ENCODE data around the gene DNAJB11. TPM values are rescaled to one million over a fixed set of nuclear protein-coding genes. Genes with fewer than 3 reads are reported as not detected.

DNAJB11 gene
- total RNA-seq, 1 experiment from 2014 or later = 103 TPM

DNA sequence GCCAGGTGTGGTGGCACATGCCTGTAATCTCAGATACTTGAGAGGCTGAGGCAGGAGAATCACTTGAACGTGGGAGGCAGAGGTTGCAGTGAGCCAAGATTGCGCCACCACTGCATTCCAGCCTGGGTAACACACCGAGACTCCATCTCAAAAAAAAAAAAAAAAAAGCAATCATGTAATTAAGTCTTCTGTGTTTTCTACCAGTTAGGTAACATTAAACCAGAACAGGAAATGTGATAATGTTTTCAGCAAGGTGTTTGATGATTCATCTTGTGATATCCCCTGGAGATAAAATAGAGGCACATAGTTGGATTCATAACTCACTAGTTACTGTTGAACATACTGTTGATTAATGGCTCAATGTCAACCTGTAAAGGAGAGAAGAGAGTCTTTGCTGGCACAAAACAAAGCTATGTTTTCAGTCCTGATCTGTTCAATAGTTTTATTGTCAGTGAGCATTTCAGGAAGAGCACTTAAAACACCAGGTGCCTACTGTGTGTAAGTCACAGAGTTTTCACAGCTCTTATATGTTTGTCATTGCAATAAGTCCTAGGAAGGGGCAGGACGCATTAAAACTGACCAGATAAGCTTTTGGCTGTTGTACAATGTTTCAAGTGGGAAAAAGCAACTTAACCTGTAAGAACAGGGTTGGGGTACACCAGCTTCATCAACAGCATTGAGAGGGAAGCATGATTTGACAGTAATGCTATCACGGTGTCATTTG, 19.5 kb downstream of the DNAJB11 start:
- no peak overlapping the region for H3K27ac ChIP-seq (ENCODE audit: low read depth, low read length, poor library complexity, severe bottlenecking)
- H3K36me3 ChIP-seq (ENCODE audit: insufficient read depth, low read length, poor library complexity, severe bottlenecking) = peaks cover 8% of the 10 kb centered on the region
- intact Hi-C loops (cut with micrococcal nuclease; ENCODE audit: unreplicated experiment) = loop anchor here (2.0 kb wide), 2 partner anchors 25 to 231 kb away; no protein-coding TSS in a partner anchor
- no peak for DNase-seq (ENCODE audit: low spot score)
- ChIA-PET POLR2A (ENCODE audit: low non-redundant PET) (no interaction called here), CTCF (interaction anchor here (0.6 to 1.5 kb wide), 5 partner anchors 12 to 918 kb away, joined by 5 to 11 read pairs (median 6); no protein-coding TSS in a partner anchor)
- BruUV-seq (replicated peaks) = no TSS peak
- H3K4me1 ChIP-seq (ENCODE audit: insufficient read depth, low read length, poor library complexity, severe bottlenecking) = no peaks in the 10 kb centered on the region
- H3K4me3 ChIP-seq (ENCODE audit: low read depth, low read length, poor library complexity, severe bottlenecking) = no peak overlapping the region
- no peaks in the 10 kb centered on the region for H3K9me3 ChIP-seq (ENCODE audit: low read depth, low read length, poor library complexity, severe bottlenecking)
- TF ChIP-seq, protein P1, sequence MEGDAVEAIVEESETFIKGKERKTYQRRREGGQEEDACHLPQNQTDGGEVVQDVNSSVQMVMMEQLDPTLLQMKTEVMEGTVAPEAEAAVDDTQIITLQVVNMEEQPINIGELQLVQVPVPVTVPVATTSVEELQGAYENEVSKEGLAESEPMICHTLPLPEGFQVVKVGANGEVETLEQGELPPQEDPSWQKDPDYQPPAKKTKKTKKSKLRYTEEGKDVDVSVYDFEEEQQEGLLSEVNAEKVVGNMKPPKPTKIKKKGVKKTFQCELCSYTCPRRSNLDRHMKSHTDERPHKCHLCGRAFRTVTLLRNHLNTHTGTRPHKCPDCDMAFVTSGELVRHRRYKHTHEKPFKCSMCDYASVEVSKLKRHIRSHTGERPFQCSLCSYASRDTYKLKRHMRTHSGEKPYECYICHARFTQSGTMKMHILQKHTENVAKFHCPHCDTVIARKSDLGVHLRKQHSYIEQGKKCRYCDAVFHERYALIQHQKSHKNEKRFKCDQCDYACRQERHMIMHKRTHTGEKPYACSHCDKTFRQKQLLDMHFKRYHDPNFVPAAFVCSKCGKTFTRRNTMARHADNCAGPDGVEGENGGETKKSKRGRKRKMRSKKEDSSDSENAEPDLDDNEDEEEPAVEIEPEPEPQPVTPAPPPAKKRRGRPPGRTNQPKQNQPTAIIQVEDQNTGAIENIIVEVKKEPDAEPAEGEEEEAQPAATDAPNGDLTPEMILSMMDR (conservative IDR thresholded peaks at IDR 0.05; ENCODE audit: low read depth, low read length) = no peak
- no peaks in the 10 kb centered on the region for H3K27me3 ChIP-seq (replicated peaks; ENCODE audit: insufficient read depth, low read depth, low read length, poor library complexity)

DNA sequence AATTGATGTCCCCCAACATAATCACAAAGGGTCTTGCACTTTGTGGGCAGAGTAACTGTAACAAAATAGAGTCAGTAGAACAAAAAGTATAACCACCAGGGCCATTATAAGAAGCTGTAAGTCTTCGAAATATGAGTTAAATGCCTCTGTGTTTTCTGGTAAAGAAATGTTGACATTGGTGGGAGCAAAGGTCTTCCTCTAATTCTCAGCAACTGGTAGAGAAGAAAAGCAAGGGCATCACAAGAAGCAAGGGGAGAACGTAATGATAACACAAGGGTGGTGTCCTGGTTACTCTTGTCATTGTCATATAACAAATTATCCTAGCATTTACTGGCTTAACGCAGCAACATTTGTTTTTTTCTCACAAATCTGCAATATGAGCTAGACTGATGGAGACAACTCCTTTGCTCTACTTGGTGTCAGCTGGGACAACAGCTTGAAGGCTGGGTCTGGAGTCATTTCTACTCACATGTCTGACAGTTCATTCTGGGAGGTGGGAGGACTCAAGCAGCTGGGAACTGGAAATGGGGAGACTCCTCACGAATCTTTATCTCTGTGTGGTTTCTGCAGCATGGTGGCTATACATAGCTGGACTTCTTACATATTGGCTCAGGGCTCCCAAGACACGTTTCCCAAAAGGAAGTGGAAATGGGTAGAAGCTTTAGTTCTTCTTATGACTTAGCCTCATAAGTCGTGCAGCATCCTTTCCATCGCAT, 20.2 kb downstream of the DNAJB11 start:
- Histone ChIP-seq H3K4me3 (ENCODE audit: low read depth, low read length, poor library complexity, severe bottlenecking) (no peak overlapping the region), H3K36me3 (ENCODE audit: insufficient read depth, low read length, poor library complexity, severe bottlenecking) (peaks cover 4% of the 10 kb centered on the region), H3K9me3 (ENCODE audit: low read depth, low read length, poor library complexity, severe bottlenecking) (no peaks in the 10 kb centered on the region), H3K27me3 (replicated peaks; ENCODE audit: insufficient read depth, low read depth, low read length, poor library complexity) (no peaks in the 10 kb centered on the region), H3K4me1 (ENCODE audit: insufficient read depth, low read length, poor library complexity, severe bottlenecking) (no peaks in the 10 kb centered on the region), H3K27ac (ENCODE audit: low read depth, low read length, poor library complexity, severe bottlenecking) (no peak overlapping the region)
- TF ChIP-seq EZH2 (IDR thresholded peaks at IDR 0.05; ENCODE audit: borderline replicate concordance, low read depth, low read length, poor library complexity, severe bottlenecking) = no peak
- TF ChIP-seq, protein P1 (conservative IDR thresholded peaks at IDR 0.05; ENCODE audit: low read depth, low read length) = no peak
- no TSS peak for BruUV-seq (replicated peaks)
- ChIA-PET CTCF (interaction anchor here (1.4 kb wide), 1 partner anchor 26 kb away, joined by 5 read pairs; no protein-coding TSS in a partner anchor), POLR2A (ENCODE audit: low non-redundant PET) (no interaction called here)
- intact Hi-C loops (cut with micrococcal nuclease; ENCODE audit: unreplicated experiment) = no loop called here
- DNase-seq (ENCODE audit: low spot score) = no peak

DNA sequence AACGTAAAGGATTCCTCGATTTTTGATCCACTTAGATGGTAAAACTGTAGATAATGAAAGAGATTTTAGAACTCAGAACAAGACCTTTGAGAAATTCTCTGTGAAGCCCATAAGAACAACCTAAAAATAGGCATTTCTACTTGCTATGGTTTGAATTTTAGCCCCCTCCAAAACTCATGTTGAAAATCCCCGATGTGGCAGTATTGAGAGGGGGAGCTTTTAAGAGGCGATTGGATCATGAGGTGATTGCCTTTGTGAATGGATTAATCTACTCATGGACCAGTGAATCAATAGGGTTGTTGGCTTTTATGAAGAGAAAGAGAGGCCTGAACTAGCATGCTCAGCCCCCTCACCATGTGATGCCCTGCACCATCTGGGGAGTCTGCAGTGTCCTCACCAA, 22.2 kb downstream of the DNAJB11 start:
- intact Hi-C loops (cut with micrococcal nuclease; ENCODE audit: unreplicated experiment) = no loop called here
- no peak for DNase-seq (ENCODE audit: low spot score)
- no peak overlapping the region for H3K27ac ChIP-seq (ENCODE audit: low read depth, low read length, poor library complexity, severe bottlenecking)
- H3K36me3 ChIP-seq (ENCODE audit: insufficient read depth, low read length, poor library complexity, severe bottlenecking) = no peaks in the 10 kb centered on the region
- BruUV-seq (replicated peaks) = no TSS peak
- H3K4me3 ChIP-seq (ENCODE audit: low read depth, low read length, poor library complexity, severe bottlenecking) = no peak overlapping the region
- H3K27me3 ChIP-seq (replicated peaks; ENCODE audit: insufficient read depth, low read depth, low read length, poor library complexity) = no peaks in the 10 kb centered on the region
- H3K4me1 ChIP-seq (ENCODE audit: insufficient read depth, low read length, poor library complexity, severe bottlenecking) = no peaks in the 10 kb centered on the region
- POLR2A ChIA-PET (ENCODE audit: low non-redundant PET) = no interaction called here
- no peak for TF ChIP-seq EZH2 (IDR thresholded peaks at IDR 0.05; ENCODE audit: borderline replicate concordance, low read depth, low read length, poor library complexity, severe bottlenecking)
- TF ChIP-seq, protein P1 (conservative IDR thresholded peaks at IDR 0.05; ENCODE audit: low read depth, low read length) = no peak
- CTCF ChIA-PET = no interaction called here
- no peaks in the 10 kb centered on the region for H3K9me3 ChIP-seq (ENCODE audit: low read depth, low read length, poor library complexity, severe bottlenecking)
